GM13977 (cell line): ENCODE data around the gene OR5K2.

Experiments used
- DNase-seq: peaks from one replicate; pipeline ENCODE4 v3.0.0; 2012; ENCODE audit warnings: low spot score
- in situ Hi-C: fragments of 300-500 bp; cut with MboI; formaldehyde crosslinking; loops from one replicate; pipeline ENCODE4 v1.12.0; 2022; ENCODE audit warnings: low sequenced_read_pairs, low pct_unique_long_range_greater_than_20kb, mixed read lengths, inconsistent platforms; ENCODE audit not compliant: unreplicated experiment
- TF ChIP-seq, protein P1 (sequence below): IDR thresholded peaks from 2 replicates; pipeline ENCODE4 v1.5.1; 2012; ENCODE audit warnings: mild to moderate bottlenecking, control low read depth; ENCODE audit not compliant: insufficient read depth; ENCODE audit errors: extremely low read depth, missing control alignments

OR5K2 gene

DNA sequence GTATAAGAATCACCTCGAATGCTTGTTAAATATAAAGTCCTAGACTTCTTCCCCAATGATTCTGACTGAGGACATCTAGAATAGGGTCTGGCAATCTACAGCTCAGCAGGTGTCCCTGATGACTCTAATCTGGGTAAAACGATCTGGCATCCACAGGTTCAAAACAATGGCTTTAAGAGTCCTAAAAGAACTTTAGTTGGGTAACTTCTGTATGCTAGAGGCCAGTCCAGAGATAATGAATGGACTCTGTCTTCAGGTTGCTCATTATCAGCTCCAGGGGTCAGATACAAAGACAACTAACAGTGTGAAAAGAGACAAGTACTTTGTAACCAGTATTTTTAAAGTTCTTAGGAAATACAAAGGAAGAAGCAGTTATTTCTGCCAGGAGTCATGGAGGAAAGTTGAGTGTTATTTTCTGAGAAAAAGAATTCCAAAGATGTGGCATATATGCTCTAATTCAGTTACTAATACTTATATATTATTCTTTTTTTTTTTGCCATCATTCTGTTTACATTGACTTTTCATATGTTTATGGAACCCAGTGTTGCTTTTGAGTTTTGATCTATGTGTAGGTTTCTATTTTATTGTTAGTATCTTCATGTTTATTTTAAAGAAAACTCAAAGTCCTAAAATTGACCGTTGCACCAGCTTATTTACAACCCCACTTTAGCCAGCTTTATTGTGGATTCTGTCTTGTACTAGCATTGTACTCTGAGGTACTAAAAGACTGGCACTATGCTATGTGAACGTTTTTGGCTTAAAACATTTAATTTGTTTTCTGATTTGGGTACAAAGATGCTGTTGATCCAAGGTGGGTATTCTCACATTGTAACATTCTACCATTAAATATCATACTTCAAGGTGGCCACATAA, 31.2 kb downstream of the OR5K2 start:
- TF ChIP-seq, protein P1, sequence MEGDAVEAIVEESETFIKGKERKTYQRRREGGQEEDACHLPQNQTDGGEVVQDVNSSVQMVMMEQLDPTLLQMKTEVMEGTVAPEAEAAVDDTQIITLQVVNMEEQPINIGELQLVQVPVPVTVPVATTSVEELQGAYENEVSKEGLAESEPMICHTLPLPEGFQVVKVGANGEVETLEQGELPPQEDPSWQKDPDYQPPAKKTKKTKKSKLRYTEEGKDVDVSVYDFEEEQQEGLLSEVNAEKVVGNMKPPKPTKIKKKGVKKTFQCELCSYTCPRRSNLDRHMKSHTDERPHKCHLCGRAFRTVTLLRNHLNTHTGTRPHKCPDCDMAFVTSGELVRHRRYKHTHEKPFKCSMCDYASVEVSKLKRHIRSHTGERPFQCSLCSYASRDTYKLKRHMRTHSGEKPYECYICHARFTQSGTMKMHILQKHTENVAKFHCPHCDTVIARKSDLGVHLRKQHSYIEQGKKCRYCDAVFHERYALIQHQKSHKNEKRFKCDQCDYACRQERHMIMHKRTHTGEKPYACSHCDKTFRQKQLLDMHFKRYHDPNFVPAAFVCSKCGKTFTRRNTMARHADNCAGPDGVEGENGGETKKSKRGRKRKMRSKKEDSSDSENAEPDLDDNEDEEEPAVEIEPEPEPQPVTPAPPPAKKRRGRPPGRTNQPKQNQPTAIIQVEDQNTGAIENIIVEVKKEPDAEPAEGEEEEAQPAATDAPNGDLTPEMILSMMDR: no peak
- in situ Hi-C loops: loop anchor here (5.0 kb wide), 1 partner anchor 34 kb away; no protein-coding TSS in a partner anchor
- no peak for DNase-seq

DNA sequence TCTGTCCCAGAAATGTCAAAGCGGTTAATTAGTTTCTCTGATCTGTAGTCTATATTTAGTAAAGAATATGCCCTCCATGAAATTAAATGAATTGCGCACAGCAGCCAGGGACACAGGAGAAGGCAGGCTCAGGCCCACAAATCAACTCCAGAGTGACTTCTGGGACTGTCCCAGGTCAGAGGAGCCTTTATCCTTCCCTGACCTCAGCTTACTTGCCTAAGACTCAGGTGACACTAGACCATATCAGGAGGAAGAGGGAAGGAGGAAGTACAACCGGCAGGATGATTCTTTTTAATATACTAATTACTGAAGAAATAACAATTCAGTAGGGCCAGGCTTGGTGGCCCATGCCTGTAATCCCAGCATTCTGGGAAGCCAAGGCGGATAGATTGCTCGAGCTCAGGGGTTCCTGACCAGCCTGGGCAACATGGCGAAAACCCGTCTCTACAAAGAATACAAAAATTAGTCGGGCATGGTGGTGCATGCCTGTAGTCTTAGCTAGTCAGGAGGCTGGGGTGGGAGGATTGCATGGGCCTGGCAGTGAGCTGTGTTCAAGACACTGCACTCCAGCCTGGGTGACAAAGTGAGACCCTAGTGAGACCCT, 32.5 kb downstream of the OR5K2 start:
- TF ChIP-seq, protein P1: no peak
- no peak for DNase-seq
- in situ Hi-C loops: loop anchor here (5.0 kb wide), 1 partner anchor 32 kb away; no protein-coding TSS in a partner anchor

DNA sequence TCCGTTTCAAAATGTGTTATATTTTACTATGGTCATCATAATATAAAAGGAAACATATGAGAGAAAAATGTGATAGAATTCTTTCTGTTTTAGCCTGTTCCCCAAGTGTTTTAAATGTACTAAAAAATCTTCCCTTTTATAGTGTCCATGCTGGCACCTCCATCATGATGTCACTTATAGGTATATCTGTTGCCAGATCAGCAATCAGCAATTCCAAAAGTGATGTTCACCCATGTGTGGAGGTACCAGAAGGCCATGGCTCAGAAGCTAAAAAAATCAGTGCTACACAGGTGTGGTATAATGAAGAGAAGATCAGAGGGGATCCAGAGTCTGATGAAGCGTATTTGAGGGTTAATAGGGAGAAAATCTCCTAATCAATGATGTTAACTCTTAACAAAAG, 33.2 kb downstream of the OR5K2 start:
- TF ChIP-seq, protein P1: no peak
- no peak for DNase-seq
- in situ Hi-C loops: no loop called here

DNA sequence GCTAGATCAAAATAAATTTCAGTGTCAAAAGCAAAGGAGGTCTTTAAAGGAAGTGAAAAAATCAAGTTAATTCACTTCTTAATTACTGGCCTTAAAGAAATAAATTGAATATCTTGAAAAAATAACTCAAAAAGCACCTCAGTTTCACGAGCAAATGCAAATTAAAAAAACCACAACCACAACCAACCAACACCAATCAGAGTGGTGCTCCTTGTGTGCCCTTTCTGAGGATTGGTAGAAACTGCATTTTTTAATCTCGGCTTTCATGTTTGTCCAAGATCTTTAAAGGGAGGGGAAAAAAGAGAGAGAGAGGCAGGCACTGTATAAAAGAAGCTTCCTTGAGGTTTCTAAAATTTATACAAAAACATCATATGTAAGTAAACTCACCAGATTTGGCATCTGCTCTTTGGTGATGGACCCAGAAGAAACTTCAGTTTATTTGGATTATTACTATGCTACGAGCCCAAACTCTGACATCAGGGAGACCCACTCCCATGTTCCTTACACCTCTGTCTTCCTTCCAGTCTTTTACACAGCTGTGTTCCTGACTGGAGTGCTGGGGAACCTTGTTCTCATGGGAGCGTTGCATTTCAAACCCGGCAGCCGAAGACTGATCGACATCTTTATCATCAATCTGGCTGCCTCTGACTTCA, 34.3 kb downstream of the OR5K2 start, which contains the start of gene GPR15:
TSS of gene GPR15 (plus strand) at position 357 of the 653 bp plus-strand sequence. CDS start at position 413, 56 bp downstream.
- TF ChIP-seq, protein P1: no peak
- DNase-seq: peak; percentile 35
- in situ Hi-C loops: no loop called here

DNA sequence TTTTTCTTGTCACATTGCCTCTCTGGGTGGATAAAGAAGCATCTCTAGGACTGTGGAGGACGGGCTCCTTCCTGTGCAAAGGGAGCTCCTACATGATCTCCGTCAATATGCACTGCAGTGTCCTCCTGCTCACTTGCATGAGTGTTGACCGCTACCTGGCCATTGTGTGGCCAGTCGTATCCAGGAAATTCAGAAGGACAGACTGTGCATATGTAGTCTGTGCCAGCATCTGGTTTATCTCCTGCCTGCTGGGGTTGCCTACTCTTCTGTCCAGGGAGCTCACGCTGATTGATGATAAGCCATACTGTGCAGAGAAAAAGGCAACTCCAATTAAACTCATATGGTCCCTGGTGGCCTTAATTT, 34.8 kb downstream of the OR5K2 start:
- TF ChIP-seq, protein P1: no peak
- in situ Hi-C loops: no loop called here
- no peak for DNase-seq

DNA sequence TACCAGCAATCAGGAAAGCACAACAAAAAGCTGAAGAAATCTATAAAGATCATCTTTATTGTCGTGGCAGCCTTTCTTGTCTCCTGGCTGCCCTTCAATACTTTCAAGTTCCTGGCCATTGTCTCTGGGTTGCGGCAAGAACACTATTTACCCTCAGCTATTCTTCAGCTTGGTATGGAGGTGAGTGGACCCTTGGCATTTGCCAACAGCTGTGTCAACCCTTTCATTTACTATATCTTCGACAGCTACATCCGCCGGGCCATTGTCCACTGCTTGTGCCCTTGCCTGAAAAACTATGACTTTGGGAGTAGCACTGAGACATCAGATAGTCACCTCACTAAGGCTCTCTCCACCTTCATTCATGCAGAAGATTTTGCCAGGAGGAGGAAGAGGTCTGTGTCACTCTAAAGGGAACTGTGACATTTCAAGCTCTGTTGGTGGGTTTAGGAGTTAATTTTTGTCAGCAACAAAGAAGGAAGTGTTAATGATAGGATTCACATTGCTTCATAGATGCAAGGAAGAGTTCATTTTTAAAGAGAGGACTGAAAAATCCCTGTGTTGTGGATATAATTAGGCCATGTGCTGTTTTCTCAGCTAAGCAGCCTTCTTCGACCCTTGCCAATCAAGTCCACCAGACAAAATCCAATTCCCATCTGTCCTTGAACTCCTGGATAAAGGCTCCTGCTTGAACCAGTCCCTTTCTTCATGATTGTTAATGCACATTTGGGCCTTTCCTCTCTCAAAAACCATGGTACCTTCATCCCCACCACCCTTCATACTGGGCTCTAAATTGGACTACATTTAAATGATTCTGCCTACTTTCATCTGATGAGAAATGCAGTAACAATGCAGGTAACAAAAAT, 35.5 kb downstream of the OR5K2 start:
- TF ChIP-seq, protein P1: no peak
- no peak for DNase-seq
- in situ Hi-C loops: no loop called here
